Measurements from ENCODE around the gene ADAMTS15. TPM values are rescaled to one million over a fixed set of nuclear protein-coding genes. Genes with fewer than 3 reads are reported as not detected.

Gene ADAMTS15
- total and polyA plus RNA-seq, 12 donors, result 7.7 to 49.4 (median 16.4) TPM

- WGBS, 2 donors, result 72 to 79% methylated on average over 15 of the region's 15 CpGs
- H3K27me3 ChIP-seq, result peaks cover 0 to 8% (median 0%) of the 10 kb centered on the region in 7 donors
- peaks cover 0 to 3% (median 0%) of the 10 kb centered on the region in 9 donors for H3K36me3 ChIP-seq
- H3K9me3 ChIP-seq, result no peaks in the 10 kb centered on the region
- DNase-seq (no peak), ATAC-seq (no peak)
- intact Hi-C loops (cut with DNase I), result loop anchor here in 4 of 10 donors (2.0 to 10.0 kb wide), 4 partner anchors 149 to 279 kb away; no protein-coding TSS in a partner anchor
- H3K4me3 ChIP-seq, result no peak overlapping the region
- peaks cover 26 to 90% (median 74%) of the 10 kb centered on the region in 9 donors for H3K4me1 ChIP-seq
- peak overlapping the region in 8 of 10 donors; percentile 80 to 91 (median 82) for H3K27ac ChIP-seq
- TF ChIP-seq, protein P1, sequence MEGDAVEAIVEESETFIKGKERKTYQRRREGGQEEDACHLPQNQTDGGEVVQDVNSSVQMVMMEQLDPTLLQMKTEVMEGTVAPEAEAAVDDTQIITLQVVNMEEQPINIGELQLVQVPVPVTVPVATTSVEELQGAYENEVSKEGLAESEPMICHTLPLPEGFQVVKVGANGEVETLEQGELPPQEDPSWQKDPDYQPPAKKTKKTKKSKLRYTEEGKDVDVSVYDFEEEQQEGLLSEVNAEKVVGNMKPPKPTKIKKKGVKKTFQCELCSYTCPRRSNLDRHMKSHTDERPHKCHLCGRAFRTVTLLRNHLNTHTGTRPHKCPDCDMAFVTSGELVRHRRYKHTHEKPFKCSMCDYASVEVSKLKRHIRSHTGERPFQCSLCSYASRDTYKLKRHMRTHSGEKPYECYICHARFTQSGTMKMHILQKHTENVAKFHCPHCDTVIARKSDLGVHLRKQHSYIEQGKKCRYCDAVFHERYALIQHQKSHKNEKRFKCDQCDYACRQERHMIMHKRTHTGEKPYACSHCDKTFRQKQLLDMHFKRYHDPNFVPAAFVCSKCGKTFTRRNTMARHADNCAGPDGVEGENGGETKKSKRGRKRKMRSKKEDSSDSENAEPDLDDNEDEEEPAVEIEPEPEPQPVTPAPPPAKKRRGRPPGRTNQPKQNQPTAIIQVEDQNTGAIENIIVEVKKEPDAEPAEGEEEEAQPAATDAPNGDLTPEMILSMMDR (IDR thresholded peaks at IDR 0.05), result no peak
Measured at GRCh38 chr11:130455483-130456127, 7.2 kb downstream of the ADAMTS15 start.

GRCh38 chr11:130456286-130456685 lies 7.8 kb downstream of the ADAMTS15 start:
- Histone ChIP-seq H3K4me3 (no peak overlapping the region), H3K4me1 (peaks cover 26 to 88% (median 74%) of the 10 kb centered on the region in 9 donors), H3K27ac (peak overlapping the region in 5 of 10 donors; percentile 19 to 91 (median 81)), H3K9me3 (no peaks in the 10 kb centered on the region), H3K27me3 (peaks cover 0 to 4% (median 0%) of the 10 kb centered on the region in 7 donors), H3K36me3 (peaks cover 0 to 5% (median 0%) of the 10 kb centered on the region in 9 donors)
- DNase-seq, result no peak
- WGBS, 2 donors, result 80 to 83% methylated on average over 3 of the region's 3 CpGs
- TF ChIP-seq, protein P1 (IDR thresholded peaks at IDR 0.05), result no peak
- ATAC-seq, result no peak
- intact Hi-C loops (cut with DNase I), result loop anchor here in 4 of 10 donors (10.0 kb wide), 3 partner anchors 149 to 279 kb away; no protein-coding TSS in a partner anchor

GRCh38 chr11:130457623-130458409 lies 9.4 kb downstream of the ADAMTS15 start:
- peak overlapping the region in 1 of 10 donors; percentile 8 for H3K4me3 ChIP-seq

More at GRCh38 chr11:130457623-130458409, 9.4 kb downstream of the ADAMTS15 start:
- peak overlapping the region; percentile 39 to 78 (median 63) for H3K27ac ChIP-seq
- TF ChIP-seq, protein P1 (IDR thresholded peaks at IDR 0.05), result peak in 3 of 9 donors; percentile 18 to 33 (median 21)
- no peaks in the 10 kb centered on the region for H3K27me3 ChIP-seq
- peaks cover 0 to 20% (median 8%) of the 10 kb centered on the region in 9 donors for H3K36me3 ChIP-seq
- 54 to 60% methylated on average over 20 of the region's 20 CpGs for WGBS, 2 donors
- intact Hi-C loops (cut with DNase I), result loop anchor here in 4 of 10 donors (10.0 kb wide), 3 partner anchors 147 to 277 kb away; no protein-coding TSS in a partner anchor
- DNase-seq (peak in 1 of 2 donors; percentile 58), ATAC-seq (peak in 6 of 8 donors; percentile 47 to 73 (median 68))
- H3K9me3 ChIP-seq, result no peaks in the 10 kb centered on the region
- peaks cover 19 to 77% (median 58%) of the 10 kb centered on the region in 9 donors for H3K4me1 ChIP-seq

All from heart right ventricle (tissue), 16 donors.